Common myeloid progenitor, CD34-positive (primary cell): ENCODE data around the gene SLC12A3.
"Not testable (repeated sequence)": the region's sequence is repeated elsewhere in the genome, so short reads cannot be mapped to it uniquely, and the experiment has no call there.

Experiments used
- CTCF ChIA-PET: fragments of 350-600 bp; sonication (Branson Sonifier 250); formaldehyde crosslinking; loops from one replicate; lab custom pipeline; 2021; ENCODE audit warnings: antibody characterized with exemption; lab: Charles Lee
- POLR2A ChIA-PET: fragments of 350-600 bp; sonication (Branson Sonifier 250); formaldehyde crosslinking; loops from one replicate; lab custom pipeline; 2021; ENCODE audit warnings: antibody characterized with exemption; lab: Charles Lee
- DNase-seq, 3 donors: peaks; one replicate each; pipeline versions ENCODE4 v3.0.0 to v3.0.0-alpha.2; 2013
- H3K27ac ChIP-seq, 2 experiments: 1 replicate in 1 of 2; 2 replicates in 1 of 2; pipeline ENCODE4 v1.7.0; 2013; ENCODE audit warnings: inconsistent platforms in 2 of 2, low read length in 2 of 2, mild to moderate bottlenecking in 2 of 2, low read depth in 1 of 2, moderate library complexity in 1 of 2; ENCODE audit not compliant: severe bottlenecking in 2 of 2, insufficient read depth in 1 of 2, poor library complexity in 1 of 2
- H3K27me3 ChIP-seq, 5 experiments: replicated peaks in 2 of 5; 1 replicate in 3 of 5; 2 replicates in 2 of 5; pipeline versions ENCODE4 v1.6.1 to v1.7.0; 2013; ENCODE audit warnings: low read length in 4 of 5, mild to moderate bottlenecking in 2 of 5, moderate library complexity in 2 of 5, inconsistent platforms in 1 of 5; ENCODE audit not compliant: insufficient read depth in 5 of 5, control insufficient read depth in 4 of 5
- H3K36me3 ChIP-seq, 4 experiments: 1 replicate in 2 of 4; 2 replicates in 2 of 4; pipeline versions ENCODE4 v1.6.1 to v1.7.0; 2013; ENCODE audit warnings: low read length in 3 of 4, control low read depth in 1 of 4, mild to moderate bottlenecking in 1 of 4; ENCODE audit not compliant: control insufficient read depth in 4 of 4, insufficient read depth in 4 of 4
- H3K4me1 ChIP-seq, 4 experiments: 1 replicate in 3 of 4; 2 replicates in 1 of 4; pipeline versions ENCODE4 v1.6.1 to v1.7.1; 2013; ENCODE audit warnings: low read length in 3 of 4, mild to moderate bottlenecking in 3 of 4, control low read depth in 1 of 4, inconsistent platforms in 1 of 4, moderate library complexity in 1 of 4; ENCODE audit not compliant: control insufficient read depth in 4 of 4, insufficient read depth in 4 of 4; ENCODE audit errors: control extremely low read depth in 1 of 4
- H3K4me3 ChIP-seq, 7 experiments: 1 replicate in 4 of 7; 2 replicates in 3 of 7; pipeline versions ENCODE4 v1.5.1 to v1.7.0; 2013; ENCODE audit warnings: mild to moderate bottlenecking in 7 of 7, low read length in 6 of 7, moderate library complexity in 6 of 7, inconsistent platforms in 2 of 7, low read depth in 2 of 7, control low read depth in 1 of 7; ENCODE audit not compliant: insufficient read depth in 4 of 7, control insufficient read depth in 1 of 7; ENCODE audit errors: extremely low read depth in 1 of 7
- H3K9me3 ChIP-seq, 5 experiments: 1 replicate in 4 of 5; 2 replicates in 1 of 5; pipeline versions ENCODE4 v1.6.1 to v1.7.1; 2013; ENCODE audit warnings: low read length in 4 of 5, mild to moderate bottlenecking in 2 of 5, inconsistent platforms in 1 of 5, low read depth in 1 of 5, moderate library complexity in 1 of 5; ENCODE audit not compliant: control insufficient read depth in 4 of 5, insufficient read depth in 2 of 5; ENCODE audit errors: control extremely low read depth in 1 of 5
- WGBS: methylation state at CpG from one replicate; pipeline ENCODE4 v1.1.5; 2013; ENCODE audit not compliant: insufficient coverage; 5-methylcytosine and 5-hydroxymethylcytosine counted together

Gene SLC12A3

GRCh38 chr16:56933828-56934598, 69.0 kb downstream of the SLC12A3 start:
- DNase-seq: no peak
- peaks cover 18 to 38% (median 29%) of the 10 kb centered on the region in 4 experiments for H3K36me3 ChIP-seq
- H3K4me1 ChIP-seq: peaks cover 5 to 29% (median 20%) of the 10 kb centered on the region in 4 experiments
- ChIA-PET POLR2A (interaction anchor here (0.7 kb wide), 1 partner anchor 8 kb away, joined by 3 read pairs; no protein-coding TSS in a partner anchor), CTCF (interaction anchor here (0.5 to 1.4 kb wide), 4 partner anchors 19 to 80 kb away, joined by 3 to 6 read pairs (median 4); no protein-coding TSS in a partner anchor)
- peak overlapping the region in 4 of 7 experiments; percentile 17 to 98 (median 85) for H3K4me3 ChIP-seq
- H3K27me3 ChIP-seq: no peaks in the 10 kb centered on the region
- no peaks in the 10 kb centered on the region for H3K9me3 ChIP-seq
- H3K27ac ChIP-seq: peak overlapping the region in 1 of 2 experiments; percentile 92
- 61% methylated on average over 2 of the region's 8 CpGs for WGBS

- H3K27me3 ChIP-seq, H3K9me3 ChIP-seq, DNase-seq, POLR2A ChIA-PET: not testable (repeated sequence)
- H3K36me3 ChIP-seq: peaks cover 23 to 45% (median 34%) of the 10 kb centered on the region in 4 experiments
- CTCF ChIA-PET: interaction anchor here (1.3 kb wide), 1 partner anchor 68 kb away, joined by 3 read pairs; no protein-coding TSS in a partner anchor
- WGBS: 100% methylated on average over 3 of the region's 8 CpGs
- H3K4me1 ChIP-seq: peaks cover 5 to 29% (median 20%) of the 10 kb centered on the region in 4 experiments
- peak overlapping the region in 1 of 7 experiments; percentile 92 for H3K4me3 ChIP-seq
- H3K27ac ChIP-seq: peak overlapping the region in 1 of 2 experiments; percentile 92
Measured at GRCh38 chr16:56934599-56935145, 69.7 kb downstream of the SLC12A3 start.

GRCh38 chr16:56935201-56935600, 70.2 kb downstream of the SLC12A3 start:
- ChIA-PET POLR2A (no interaction called here), CTCF (interaction anchor here (1.3 kb wide), 1 partner anchor 69 kb away, joined by 3 read pairs; no protein-coding TSS in a partner anchor)
- H3K27ac ChIP-seq: no peak overlapping the region
- H3K36me3 ChIP-seq: peaks cover 26 to 50% (median 39%) of the 10 kb centered on the region in 4 experiments
- H3K4me3 ChIP-seq: no peak overlapping the region
- no peak for DNase-seq
- 100% methylated on average over 4 of the region's 5 CpGs for WGBS
- no peaks in the 10 kb centered on the region for H3K9me3 ChIP-seq
- H3K4me1 ChIP-seq: peaks cover 5 to 29% (median 20%) of the 10 kb centered on the region in 4 experiments
- no peaks in the 10 kb centered on the region for H3K27me3 ChIP-seq

- ChIA-PET POLR2A (no interaction called here), CTCF (interaction anchor here (0.6 to 1.3 kb wide), 3 partner anchors 11 to 1070 kb away, joined by 3 read pairs; no protein-coding TSS in a partner anchor)
- Histone ChIP-seq H3K4me3 (no peak overlapping the region), H3K4me1 (peaks cover 5 to 24% (median 16%) of the 10 kb centered on the region in 4 experiments), H3K27ac (no peak overlapping the region), H3K36me3 (peaks cover 32 to 61% (median 47%) of the 10 kb centered on the region in 4 experiments), H3K9me3 (no peaks in the 10 kb centered on the region), H3K27me3 (no peaks in the 10 kb centered on the region)
- WGBS: 100% methylated on average over 3 of the region's 5 CpGs
- no peak for DNase-seq
Measured at GRCh38 chr16:56936491-56936890, 71.5 kb downstream of the SLC12A3 start.

DNA sequence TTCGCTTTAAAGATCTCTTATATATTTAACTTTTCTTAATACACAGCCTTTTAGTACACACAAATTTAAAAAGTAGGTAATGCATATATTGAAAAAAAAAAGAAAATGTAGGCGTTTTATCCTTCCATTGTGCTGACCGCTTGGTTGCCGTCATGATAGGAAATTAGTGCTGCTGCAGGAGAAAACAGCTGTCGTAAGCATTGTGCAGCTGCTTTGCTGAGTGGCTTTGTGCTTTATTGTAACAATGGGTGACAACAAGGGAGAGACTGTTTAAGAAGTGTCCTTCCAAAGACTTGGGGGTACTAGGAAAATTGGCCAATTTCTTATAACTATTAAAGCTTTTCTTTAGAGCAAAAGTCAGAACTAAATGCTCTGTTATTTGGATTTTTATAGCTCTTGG, 71.9 kb downstream of the SLC12A3 start:
- Histone ChIP-seq H3K27ac (no peak overlapping the region), H3K36me3 (peaks cover 34 to 65% (median 50%) of the 10 kb centered on the region in 4 experiments), H3K4me3 (no peak overlapping the region), H3K4me1 (peaks cover 5 to 21% (median 15%) of the 10 kb centered on the region in 4 experiments), H3K9me3 (no peaks in the 10 kb centered on the region), H3K27me3 (no peaks in the 10 kb centered on the region)
- no peak for DNase-seq
- ChIA-PET CTCF (interaction anchor here (0.6 to 1.3 kb wide), 3 partner anchors 11 to 1070 kb away, joined by 3 read pairs; no protein-coding TSS in a partner anchor), POLR2A (interaction anchor here (0.6 kb wide), 2 partner anchors 34 to 77 kb away, joined by 3 to 5 read pairs; no protein-coding TSS in a partner anchor)
- WGBS: 100% methylated on average over 4 of the region's 5 CpGs

DNA sequence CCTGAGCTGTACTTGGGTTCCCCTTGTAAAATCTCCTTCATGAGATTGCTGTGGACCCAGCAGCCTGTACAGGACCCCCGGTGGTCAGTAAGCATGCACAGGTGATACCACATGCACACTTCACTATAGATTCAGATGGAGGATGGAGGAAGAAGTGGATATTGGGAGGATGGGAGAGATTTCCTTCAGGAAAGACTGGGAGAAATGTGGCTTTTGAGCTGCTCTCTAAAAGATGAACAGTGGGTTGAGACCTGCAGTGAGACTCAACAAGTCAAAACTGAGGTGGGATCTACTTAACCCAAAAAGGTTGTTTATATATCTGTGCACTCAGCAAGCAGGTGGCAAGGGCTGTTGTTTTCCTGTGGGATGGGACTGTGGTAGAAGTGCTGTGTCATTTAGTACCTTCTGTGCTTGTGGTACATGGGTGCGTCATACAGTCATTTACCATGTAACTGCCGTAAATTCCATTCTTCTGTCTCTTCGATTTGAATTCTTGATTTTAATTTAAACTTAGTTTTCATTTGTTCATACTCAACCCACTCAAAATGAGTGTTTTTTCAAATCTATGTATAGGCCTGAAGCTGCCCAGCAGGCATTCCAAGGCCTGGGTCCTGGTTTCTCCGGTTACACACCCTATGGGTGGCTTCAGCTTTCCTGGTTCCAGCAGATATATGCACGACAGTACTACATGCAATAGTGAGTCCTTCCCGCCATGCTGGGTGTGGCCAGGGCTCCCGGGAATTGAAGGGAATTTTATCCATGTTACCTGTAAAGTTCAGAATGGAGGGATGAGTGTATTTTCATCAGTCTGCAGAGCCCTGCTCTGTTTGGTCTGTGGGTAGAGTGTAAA, 73.9 kb downstream of the SLC12A3 start:
- peaks cover 0 to 9% (median 2%) of the 10 kb centered on the region in 4 experiments for H3K4me1 ChIP-seq
- ChIA-PET POLR2A (no interaction called here), CTCF (no interaction called here)
- H3K27ac ChIP-seq: no peak overlapping the region
- H3K36me3 ChIP-seq: peaks cover 35 to 84% (median 67%) of the 10 kb centered on the region in 4 experiments
- WGBS: 94% methylated on average over 4 of the region's 8 CpGs
- DNase-seq: peak in 2 of 3 donors; percentile 39 to 51
- no peaks in the 10 kb centered on the region for H3K27me3 ChIP-seq
- no peaks in the 10 kb centered on the region for H3K9me3 ChIP-seq
- peak overlapping the region in 1 of 7 experiments; percentile 16 for H3K4me3 ChIP-seq
